Renal cortex interstitium (tissue), 11 donors: Measurements from ENCODE around the gene FMNL2. TPM values are rescaled to one million over a fixed set of nuclear protein-coding genes. Genes with fewer than 3 reads are reported as not detected.
"Not testable (repeated sequence)": the region's sequence is repeated elsewhere in the genome, so short reads cannot be mapped to it uniquely, and the experiment has no call there.

Experiments used
- DNase-seq, 11 donors: peaks; one replicate each; pipeline ENCODE4 v3.0.0-alpha.2; 2013; ENCODE audit warnings: low read depth in 9 of 11, low spot score in 4 of 11; ENCODE audit errors: extremely low read depth in 1 of 11
- polyA plus RNA-seq, 3 donors: library from polyadenylated mRNA; unstranded; fragments of 120-200 nt; gene quantifications; one replicate each; pipeline ENCODE4 v1.2.1, GENCODE V29; 2013; ENCODE audit not compliant: insufficient read length in 3 of 3

Gene FMNL2
- polyA plus RNA-seq, 3 donors = 97.2 to 118 (median 110) TPM

GRCh38 chr2:152359573-152360363, 24.8 kb downstream of the FMNL2 start:
- DNase-seq = no peak

DNA sequence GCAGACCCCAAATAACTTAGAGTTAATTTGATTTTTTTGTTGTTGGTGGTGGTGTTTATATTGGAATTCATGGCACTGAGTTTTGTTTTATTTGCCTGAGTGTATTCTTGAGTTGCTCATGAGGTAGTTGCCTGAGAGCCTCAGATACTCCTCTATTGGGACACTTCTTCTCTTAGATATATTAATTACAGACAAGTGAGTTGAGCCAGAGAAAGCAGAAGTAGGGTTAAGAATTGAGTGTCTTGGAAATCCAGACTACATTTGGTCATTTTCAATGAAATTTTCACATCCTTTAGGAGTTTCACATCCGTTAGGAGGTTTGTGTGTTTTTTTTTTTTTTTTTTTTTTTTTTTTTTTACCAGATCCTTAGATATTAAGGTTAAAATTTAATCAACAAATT, 29.0 kb downstream of the FMNL2 start:
- no peak for DNase-seq

- DNase-seq = peak in 2 of 11 donors; percentile 12 to 26
Measured at GRCh38 chr2:152367547-152368390, 32.8 kb downstream of the FMNL2 start.

DNA sequence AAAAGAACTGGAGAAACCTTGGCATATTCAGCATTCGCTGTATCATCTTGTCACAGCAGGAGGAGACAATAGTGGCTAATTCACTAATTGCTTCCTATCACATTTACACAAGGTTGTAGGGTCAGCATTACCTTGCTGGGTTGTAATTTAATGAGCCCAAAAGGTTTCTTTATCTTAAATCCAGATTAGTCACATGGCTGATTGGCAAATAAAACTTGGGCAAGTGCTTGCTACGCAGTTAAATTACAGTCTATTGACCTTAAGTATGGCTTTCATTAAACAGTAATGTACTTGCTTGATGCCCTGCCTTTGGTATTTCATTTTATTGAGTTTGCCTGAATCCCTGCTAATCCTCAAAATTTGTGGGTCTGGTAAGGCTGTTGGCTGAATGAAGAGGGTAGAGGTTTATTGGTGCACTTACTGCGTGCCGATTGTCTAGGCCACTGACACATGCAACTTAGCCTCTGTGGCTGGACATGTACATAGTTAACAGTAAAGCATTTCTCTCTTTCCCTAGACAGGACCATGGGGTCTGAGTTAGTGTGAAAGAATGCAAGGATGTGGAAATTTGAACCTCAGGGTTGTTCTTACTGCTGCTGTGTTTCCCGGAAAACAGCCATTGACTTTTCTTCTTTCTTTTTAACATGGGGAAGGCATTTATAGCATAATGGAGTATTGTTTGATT, 34.3 kb downstream of the FMNL2 start:
- DNase-seq = no peak

GRCh38 chr2:152370783-152371182, 35.8 kb downstream of the FMNL2 start:
- no peak for DNase-seq

DNA sequence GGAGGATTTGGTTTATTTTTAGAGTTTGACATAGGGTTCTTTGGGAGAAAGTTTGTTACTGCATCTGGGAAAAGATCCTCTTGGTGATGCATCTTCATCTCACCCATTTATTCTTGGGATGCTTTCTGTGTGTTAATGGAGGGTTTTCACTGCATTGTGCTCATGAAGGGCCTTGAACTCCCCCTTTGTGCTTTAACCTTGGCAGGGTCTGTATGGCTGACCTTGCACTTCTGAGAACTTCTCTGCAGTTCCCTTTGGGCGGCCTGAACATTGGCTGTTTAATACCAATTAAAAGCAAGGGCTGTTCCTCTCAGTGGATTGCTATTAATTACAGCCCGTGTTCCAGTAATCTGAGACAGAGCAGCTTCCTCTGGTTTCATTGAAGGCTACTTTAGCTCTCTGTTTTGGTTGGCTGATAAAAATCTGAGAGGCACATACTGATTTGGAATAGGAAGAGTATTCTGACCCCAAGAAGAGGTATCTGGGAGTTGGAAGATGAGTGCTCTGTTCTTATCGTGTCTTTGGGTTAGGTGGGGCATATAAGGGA, 37.5 kb downstream of the FMNL2 start:
- peak in 2 of 11 donors; percentile 15 to 19 for DNase-seq

- DNase-seq = no peak
Measured at GRCh38 chr2:152375174-152375573, 40.2 kb downstream of the FMNL2 start.

- no peak for DNase-seq
Measured at GRCh38 chr2:152376385-152376784, 41.4 kb downstream of the FMNL2 start.

DNA sequence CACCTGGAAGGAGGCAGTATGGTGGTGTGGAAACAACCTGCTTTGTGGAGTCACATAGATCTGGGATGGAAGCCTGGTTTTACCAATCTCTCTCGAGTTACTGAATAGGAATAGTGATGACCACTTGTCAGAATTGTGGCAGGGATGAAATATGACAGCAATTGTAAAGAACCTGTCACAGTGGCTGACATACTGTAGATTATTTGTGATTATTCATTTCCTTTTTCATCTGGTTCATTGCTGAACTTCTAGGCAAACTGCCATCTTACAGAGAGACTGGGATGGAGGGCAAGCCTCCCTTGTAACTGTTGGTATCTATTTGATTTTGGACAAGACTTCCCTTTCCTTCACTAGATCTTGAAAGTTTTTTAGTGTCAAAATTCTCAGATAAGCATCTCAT, 42.0 kb downstream of the FMNL2 start:
- DNase-seq = no peak

DNA sequence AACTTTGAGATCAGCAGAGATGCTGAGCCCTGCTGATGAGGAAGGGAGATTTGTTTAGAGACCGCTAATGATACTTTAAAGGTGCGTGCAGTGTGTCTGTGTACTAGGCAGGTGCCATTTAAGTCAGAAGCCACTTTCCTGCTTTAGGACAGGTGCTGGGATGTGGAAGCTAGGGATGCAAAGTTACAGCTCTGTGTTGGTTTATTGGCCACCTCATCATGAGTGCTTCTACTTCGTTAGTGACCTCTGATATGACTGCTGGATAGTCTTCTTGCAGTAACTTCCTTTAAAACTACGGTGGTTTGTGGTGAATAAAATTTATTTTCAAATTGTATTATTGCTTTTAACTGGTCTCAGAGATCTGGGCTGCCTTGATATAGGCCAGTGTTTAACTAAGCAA, 44.1 kb downstream of the FMNL2 start:
- DNase-seq = no peak

DNA sequence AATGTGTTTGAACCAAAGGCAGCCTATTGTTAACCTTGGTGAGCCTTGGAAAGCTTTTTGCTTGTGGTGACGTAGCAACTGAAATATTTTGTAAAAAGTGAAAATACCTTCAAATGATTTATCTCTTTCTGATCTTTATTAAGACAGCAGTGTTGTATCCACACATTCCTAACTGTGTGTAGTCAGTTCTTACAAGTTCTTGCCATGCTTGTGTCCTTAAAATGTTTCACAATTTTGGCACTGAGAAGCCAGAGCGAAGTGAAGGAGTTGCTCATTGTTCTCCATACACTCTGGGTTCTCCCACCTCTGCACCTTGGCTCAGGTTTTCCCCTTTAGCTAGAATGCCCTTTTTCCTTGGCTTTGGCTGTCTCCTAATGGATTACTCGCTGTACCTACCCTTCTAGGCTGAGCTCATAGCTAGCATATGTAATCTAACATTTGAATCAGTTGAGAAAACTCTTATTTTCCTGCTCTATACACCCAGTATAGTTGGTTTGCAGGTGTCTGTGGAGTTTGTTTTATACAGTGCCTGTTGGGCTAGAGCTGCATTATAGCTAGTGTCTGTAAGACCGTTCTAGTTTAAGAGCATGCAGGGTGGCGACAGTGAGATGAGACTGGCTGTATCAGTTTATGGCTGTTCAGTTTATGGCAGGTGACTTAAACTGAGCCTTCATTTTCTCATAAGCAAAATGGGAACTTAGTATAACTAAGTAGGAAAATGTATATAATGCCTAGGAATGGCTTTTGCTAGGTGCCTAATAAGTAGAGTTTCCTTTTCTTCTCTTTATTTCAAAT, 45.5 kb downstream of the FMNL2 start:
- no peak for DNase-seq

- no peak for DNase-seq
Measured at GRCh38 chr2:152383702-152384101, 48.7 kb downstream of the FMNL2 start.

DNA sequence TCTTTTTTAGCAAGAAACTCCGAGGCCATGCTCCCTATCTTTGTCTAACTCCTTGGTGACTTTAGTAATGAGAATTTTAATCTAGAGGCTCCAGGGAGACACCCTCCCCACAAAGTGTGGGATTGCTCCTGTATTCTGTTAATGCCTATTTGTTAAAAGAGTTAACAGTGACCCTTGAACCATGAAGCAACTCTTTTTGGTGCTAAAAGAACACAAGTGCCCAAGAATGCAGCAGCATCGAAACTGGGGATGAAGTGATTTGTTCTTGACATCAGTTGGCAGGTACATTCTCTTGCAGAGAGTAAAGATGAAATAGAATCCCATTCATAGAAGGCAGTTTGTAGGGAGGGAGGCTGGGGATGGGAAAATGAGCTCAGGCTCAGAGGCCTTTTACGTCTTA, 50.0 kb downstream of the FMNL2 start:
- no peak for DNase-seq

DNA sequence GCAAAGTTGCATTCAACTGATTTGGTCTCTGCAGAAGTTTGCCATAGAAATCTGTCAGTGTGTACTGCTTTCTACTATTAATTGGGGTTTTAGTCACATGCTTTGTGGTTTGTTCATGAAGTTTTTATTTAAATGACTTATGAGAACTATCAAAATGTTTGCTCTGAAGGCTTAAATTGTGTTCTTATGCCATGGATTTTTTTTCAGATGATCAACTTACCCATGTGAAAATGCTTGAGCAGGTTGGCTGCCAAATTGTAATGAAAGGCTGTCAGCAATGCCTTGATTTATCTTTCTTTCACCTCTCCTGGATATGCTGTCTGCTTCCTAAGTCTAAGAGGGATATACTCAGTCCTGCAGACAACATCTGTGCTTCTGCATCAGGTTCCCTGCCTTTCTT, 50.7 kb downstream of the FMNL2 start:
- no peak for DNase-seq

- DNase-seq = no peak
Measured at GRCh38 chr2:152386266-152386665, 51.3 kb downstream of the FMNL2 start.

DNA sequence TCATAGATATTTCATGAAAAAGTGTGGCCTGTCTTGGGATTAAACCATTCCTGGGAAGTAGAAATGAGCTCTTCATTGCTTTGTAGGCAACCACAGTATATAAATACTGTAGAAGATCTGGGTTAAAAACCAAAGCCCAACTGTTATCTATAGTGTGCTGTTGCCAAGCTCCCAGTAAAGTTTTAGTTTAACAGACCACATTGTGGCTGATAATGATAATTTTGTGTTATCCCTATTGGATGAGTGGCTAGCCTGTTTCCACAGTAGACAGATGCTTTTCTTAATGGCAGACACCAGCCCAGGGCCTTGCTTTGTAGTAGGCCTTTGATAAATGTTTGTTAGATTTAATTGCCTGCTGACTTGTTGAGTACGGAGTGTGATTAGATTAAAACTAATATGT, 52.1 kb downstream of the FMNL2 start:
- DNase-seq = no peak

GRCh38 chr2:152388269-152388668, 53.3 kb downstream of the FMNL2 start:
- not testable (repeated sequence) for DNase-seq

DNA sequence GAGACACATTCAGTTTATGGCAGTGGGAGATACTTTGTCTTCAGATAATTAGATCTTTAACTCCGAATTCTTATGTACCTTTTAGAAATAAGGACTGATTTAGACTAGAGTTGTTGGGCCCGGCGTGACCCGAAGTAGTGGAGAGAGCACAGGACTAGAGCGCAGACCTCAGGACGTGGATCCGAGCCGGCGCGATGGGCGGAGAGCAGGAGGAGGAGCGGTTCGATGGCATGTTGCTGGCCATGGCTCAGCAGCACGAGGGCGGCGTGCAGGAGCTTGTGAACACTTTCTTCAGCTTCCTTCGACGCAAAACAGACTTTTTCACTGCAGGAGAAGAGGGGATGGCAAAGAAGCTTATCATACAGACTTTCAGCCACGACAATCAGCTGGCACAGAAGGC, 54.5 kb downstream of the FMNL2 start:
- DNase-seq = no peak

- no peak for DNase-seq
Measured at GRCh38 chr2:152390837-152391236, 55.9 kb downstream of the FMNL2 start.
